CD4-positive, alpha-beta T cell (primary cell): ENCODE data around the gene FDXACB1. TPM values are rescaled to one million over a fixed set of nuclear protein-coding genes. Genes with fewer than 3 reads are reported as not detected.

ENCODE experiments used
- ATAC-seq: fragments of 200-7000 bp; cut with Tn5 transposase; one replicate; pipeline ENCODE4 v1.10.0; 2022; ENCODE audit warnings: mild to moderate bottlenecking; ENCODE audit not compliant: poor library complexity
- CTCF ChIA-PET: fragments of 350-600 bp; sonication (Branson Sonifier 250); formaldehyde crosslinking; loops from one replicate; lab custom pipeline; 2021; ENCODE audit warnings: antibody characterized with exemption, inconsistent platforms; lab: Charles Lee
- POLR2A ChIA-PET: fragments of 350-600 bp; sonication (Branson Sonifier 250); formaldehyde crosslinking; loops from one replicate; lab custom pipeline; 2021; ENCODE audit warnings: antibody characterized with exemption, inconsistent platforms; lab: Charles Lee
- DNase-seq, 14 experiments: peaks; one replicate each; pipeline ENCODE4 v3.0.0-alpha.2; 2013 to 2020; ENCODE audit warnings: mixed read lengths in 2 of 14
- H3K27ac ChIP-seq, 2 donors: one replicate each; pipeline versions ENCODE4 v1.5.1 to v1.7.0; 2013; ENCODE audit warnings: low read length in 2 of 2, low read depth in 1 of 2, mild to moderate bottlenecking in 1 of 2
- H3K27me3 ChIP-seq, 2 experiments: 1 replicate in 1 of 2; 2 replicates in 1 of 2; pipeline versions ENCODE4 v1.6.1 to v1.7.0; 2013; ENCODE audit warnings: low read length in 2 of 2, control low read depth in 1 of 2, mild to moderate bottlenecking in 1 of 2, moderate library complexity in 1 of 2; ENCODE audit not compliant: insufficient read depth in 2 of 2, control insufficient read depth in 1 of 2
- H3K36me3 ChIP-seq: one replicate; pipeline ENCODE4 v1.6.1; 2013; ENCODE audit warnings: low read length, control low read depth; ENCODE audit not compliant: insufficient read depth
- H3K4me1 ChIP-seq: one replicate; pipeline ENCODE4 v1.6.1; 2013; ENCODE audit warnings: low read length, control low read depth; ENCODE audit not compliant: insufficient read depth
- H3K4me3 ChIP-seq: one replicate; pipeline ENCODE4 v1.5.1; 2013; ENCODE audit warnings: mild to moderate bottlenecking, low read length, moderate library complexity
- H3K9me3 ChIP-seq, 2 experiments: 1 replicate in 1 of 2; 2 replicates in 1 of 2; pipeline versions ENCODE4 v1.6.1 to v1.7.0; 2013; ENCODE audit warnings: low read length in 2 of 2, mild to moderate bottlenecking in 2 of 2, control low read depth in 1 of 2, moderate library complexity in 1 of 2; ENCODE audit not compliant: control insufficient read depth in 1 of 2, insufficient read depth in 1 of 2
- H3K27ac Mint-ChIP-seq: one replicate; pipeline ENCODE4 v1.8.0; 2020; ENCODE audit warnings: mixed read lengths
- H3K27me3 Mint-ChIP-seq: one replicate; pipeline ENCODE4 v1.8.0; 2021; ENCODE audit warnings: mixed read lengths
- H3K36me3 Mint-ChIP-seq: one replicate; pipeline ENCODE4 v1.8.0; 2021; ENCODE audit warnings: low read depth, mixed read lengths
- H3K4me1 Mint-ChIP-seq: one replicate; pipeline ENCODE4 v1.8.0; 2021; ENCODE audit warnings: low read depth, mixed read lengths
- H3K4me3 Mint-ChIP-seq: one replicate; pipeline ENCODE4 v1.8.0; 2020; ENCODE audit warnings: mild to moderate bottlenecking, mixed read lengths
- H3K9me3 Mint-ChIP-seq: one replicate; pipeline ENCODE4 v1.8.0; 2020; ENCODE audit warnings: mixed read lengths
- CTCF ChIP-seq: fragments of 200-600 bp; IDR thresholded peaks from one replicate; pipeline ENCODE4 v1.8.0; 2022; ENCODE audit warnings: antibody characterized with exemption, mild to moderate bottlenecking
- intact Hi-C, 2 experiments: fragments of 100-400 bp; cut with DNase I in 1 of 2; cut with micrococcal nuclease in 1 of 2; formaldehyde crosslinking; loops; one replicate each; pipeline versions ENCODE4 v1.15.1 to v1.9.0; 2023 to 2025; cut with DNase I, micrococcal nuclease
- total RNA-seq, 174 experiments: library from RNA in 2 of 174; stranded (reverse) in 2 of 174; gene quantifications; one replicate each; pipeline ENCODE4 v1.2.3 and lab custom pipeline; 2021 to 2026

Gene FDXACB1
- total RNA-seq, 2 experiments from 2014 or later: 3.4 to 3.9 TPM

- TF ChIP-seq CTCF: no peak
- DNase-seq (peak in 2 of 14 experiments; percentile 31 to 42), ATAC-seq (no peak)
- Histone ChIP-seq H3K27me3 (no peaks in the 10 kb centered on the region), H3K9me3 (no peaks in the 10 kb centered on the region), H3K4me1 (no peaks in the 10 kb centered on the region), H3K27ac (no peak overlapping the region), H3K36me3 (peaks cover 39% of the 10 kb centered on the region), H3K4me3 (no peak overlapping the region)
- no peaks in the 10 kb centered on the region for H3K9me3 Mint-ChIP-seq
- ChIA-PET CTCF (interaction anchor here (1.3 kb wide), 1 partner anchor 272 kb away, joined by 3 read pairs; no protein-coding TSS in a partner anchor), POLR2A (no interaction called here)
- H3K4me3 Mint-ChIP-seq: no peak overlapping the region
- no peak overlapping the region for H3K27ac Mint-ChIP-seq
- intact Hi-C loops: no loop called here
- H3K27me3 Mint-ChIP-seq: no peaks in the 10 kb centered on the region
- H3K4me1 Mint-ChIP-seq: peaks cover 5% of the 10 kb centered on the region
- peaks cover 68% of the 10 kb centered on the region for H3K36me3 Mint-ChIP-seq
These were observed 33.5 kb downstream of the FDXACB1 start for GRCh38 chr11:111845276-111846028.

- no peaks in the 10 kb centered on the region for H3K9me3 Mint-ChIP-seq
- no peaks in the 10 kb centered on the region for H3K27me3 Mint-ChIP-seq
- no peaks in the 10 kb centered on the region for H3K9me3 ChIP-seq
- H3K4me1 ChIP-seq: no peaks in the 10 kb centered on the region
- ATAC-seq: no peak
- ChIA-PET CTCF (interaction anchor here (1.1 kb wide), 1 partner anchor 14 kb away, joined by 3 read pairs; no protein-coding TSS in a partner anchor), POLR2A (no interaction called here)
- H3K27ac ChIP-seq: no peak overlapping the region
- peaks cover 64% of the 10 kb centered on the region for H3K36me3 Mint-ChIP-seq
- no peaks in the 10 kb centered on the region for H3K27me3 ChIP-seq
- intact Hi-C loops: loop anchor here (5.0 kb wide), 1 partner anchor 66 kb away; no protein-coding TSS in a partner anchor
- DNase-seq: peak in 1 of 14 experiments; percentile 10
- TF ChIP-seq CTCF: no peak
- H3K4me1 Mint-ChIP-seq: peaks cover 5% of the 10 kb centered on the region
- H3K4me3 Mint-ChIP-seq: no peak overlapping the region
- H3K36me3 ChIP-seq: peaks cover 39% of the 10 kb centered on the region
- H3K27ac Mint-ChIP-seq: no peak overlapping the region
- H3K4me3 ChIP-seq: no peak overlapping the region
These were observed 35.3 kb downstream of the FDXACB1 start for GRCh38 chr11:111843661-111844060.

GRCh38 chr11:111841370-111842053, 37.5 kb downstream of the FDXACB1 start:
- Histone ChIP-seq H3K36me3 (peaks cover 39% of the 10 kb centered on the region), H3K4me3 (no peak overlapping the region), H3K9me3 (no peaks in the 10 kb centered on the region), H3K4me1 (no peaks in the 10 kb centered on the region), H3K27ac (no peak overlapping the region), H3K27me3 (no peaks in the 10 kb centered on the region)
- ChIA-PET POLR2A (interaction anchor here (1.5 kb wide), 1 partner anchor 30 kb away, joined by 3 read pairs; the partner anchor contains the start of gene ALG9), CTCF (interaction anchor here (0.6 to 0.8 kb wide), 6 partner anchors 9 to 255 kb away, joined by 3 to 8 read pairs (median 4); no protein-coding TSS in a partner anchor)
- Mint-ChIP-seq H3K36me3 (peaks cover 65% of the 10 kb centered on the region), H3K4me1 (peaks cover 5% of the 10 kb centered on the region), H3K27ac (no peak overlapping the region), H3K4me3 (no peak overlapping the region), H3K27me3 (no peaks in the 10 kb centered on the region), H3K9me3 (no peaks in the 10 kb centered on the region)
- intact Hi-C loops: loop anchor here (1.0 to 5.0 kb wide), 4 partner anchors 64 to 276 kb away; no protein-coding TSS in a partner anchor
- ATAC-seq: peak; percentile 97
- TF ChIP-seq CTCF: peak; percentile 94
- peak; percentile 72 to 93 (median 82) for DNase-seq
